Mesothelial cell of epicardium (in vitro differentiated cells): Measurements from ENCODE around the gene RTF1. TPM values are rescaled to one million over a fixed set of nuclear protein-coding genes. Genes with fewer than 3 reads are reported as not detected.

ENCODE experiments used
- DNase-seq, 2 experiments: peaks; one replicate each; pipeline ENCODE4 v3.0.0; 2021; ENCODE audit warnings: low spot score in 2 of 2; ENCODE audit not compliant: unreplicated experiment in 2 of 2
- H3K27ac Mint-ChIP-seq: 2 replicates; pipeline ENCODE4 v1.8.0; 2021; ENCODE audit warnings: mixed read lengths
- H3K27me3 Mint-ChIP-seq: 2 replicates; pipeline ENCODE4 v1.8.0; 2021; ENCODE audit warnings: low read depth, mixed read lengths
- H3K36me3 Mint-ChIP-seq: 2 replicates; pipeline ENCODE4 v1.8.0; 2021; ENCODE audit warnings: mixed read lengths
- H3K4me1 Mint-ChIP-seq: 2 replicates; pipeline ENCODE4 v1.8.0; 2021; ENCODE audit warnings: mixed read lengths
- H3K4me3 Mint-ChIP-seq: 2 replicates; pipeline ENCODE4 v1.8.0; 2021; ENCODE audit warnings: mild to moderate bottlenecking, moderate library complexity, mixed read lengths
- H3K9me3 Mint-ChIP-seq: 2 replicates; pipeline ENCODE4 v1.8.0; 2021; ENCODE audit warnings: mixed read lengths
- CTCF ChIP-seq: fragments of 200-600 bp; sonication (generic); IDR thresholded peaks from one replicate; pipeline ENCODE4 v1.5.0; 2021; ENCODE audit warnings: antibody characterized with exemption; ENCODE audit not compliant: unreplicated experiment
- total RNA-seq: library from RNA; stranded (reverse); gene quantifications from 3 replicates; pipeline ENCODE4 v1.2.1, GENCODE V29; 2021

The RTF1 gene
- total RNA-seq, 1 donor from 2014 or later, result 63.5 TPM

- Mint-ChIP-seq H3K27me3 (no peaks in the 10 kb centered on the region), H3K9me3 (peaks cover 4% of the 10 kb centered on the region), H3K27ac (no peak overlapping the region), H3K4me1 (no peaks in the 10 kb centered on the region), H3K36me3 (peaks cover 50% of the 10 kb centered on the region), H3K4me3 (no peak overlapping the region)
- DNase-seq, result no peak
- TF ChIP-seq CTCF, result no peak
Measured at GRCh38 chr15:41473418-41473817, 56.5 kb downstream of the RTF1 start.

- Mint-ChIP-seq H3K27ac (no peak overlapping the region), H3K9me3 (peaks cover 4% of the 10 kb centered on the region), H3K4me3 (no peak overlapping the region), H3K27me3 (no peaks in the 10 kb centered on the region), H3K36me3 (peaks cover 51% of the 10 kb centered on the region), H3K4me1 (no peaks in the 10 kb centered on the region)
- DNase-seq, result no peak
- TF ChIP-seq CTCF, result no peak
Measured at GRCh38 chr15:41474436-41474835, 57.5 kb downstream of the RTF1 start.

GRCh38 chr15:41474941-41475340 lies 58.0 kb downstream of the RTF1 start:
- H3K36me3 Mint-ChIP-seq, result peaks cover 46% of the 10 kb centered on the region
- no peak overlapping the region for H3K4me3 Mint-ChIP-seq
- no peaks in the 10 kb centered on the region for H3K4me1 Mint-ChIP-seq
- DNase-seq, result no peak
- no peak for TF ChIP-seq CTCF
- H3K27me3 Mint-ChIP-seq, result no peaks in the 10 kb centered on the region
- H3K9me3 Mint-ChIP-seq, result peaks cover under 1% of the 10 kb centered on the region
- H3K27ac Mint-ChIP-seq, result no peak overlapping the region

- Mint-ChIP-seq H3K36me3 (peaks cover 49% of the 10 kb centered on the region), H3K4me1 (no peaks in the 10 kb centered on the region), H3K27ac (no peak overlapping the region), H3K27me3 (no peaks in the 10 kb centered on the region), H3K4me3 (no peak overlapping the region), H3K9me3 (no peaks in the 10 kb centered on the region)
- no peak for DNase-seq
- TF ChIP-seq CTCF, result no peak
Measured at GRCh38 chr15:41476416-41477048, 59.6 kb downstream of the RTF1 start.

- Mint-ChIP-seq H3K27me3 (no peaks in the 10 kb centered on the region), H3K4me3 (no peak overlapping the region), H3K9me3 (peaks cover 3% of the 10 kb centered on the region), H3K4me1 (no peaks in the 10 kb centered on the region), H3K36me3 (peaks cover 60% of the 10 kb centered on the region), H3K27ac (no peak overlapping the region)
- TF ChIP-seq CTCF, result no peak
- no peak for DNase-seq
Measured at GRCh38 chr15:41480396-41481140, 63.7 kb downstream of the RTF1 start.
